ENCODE data around the gene POLDIP3.

The POLDIP3 gene, protein sequence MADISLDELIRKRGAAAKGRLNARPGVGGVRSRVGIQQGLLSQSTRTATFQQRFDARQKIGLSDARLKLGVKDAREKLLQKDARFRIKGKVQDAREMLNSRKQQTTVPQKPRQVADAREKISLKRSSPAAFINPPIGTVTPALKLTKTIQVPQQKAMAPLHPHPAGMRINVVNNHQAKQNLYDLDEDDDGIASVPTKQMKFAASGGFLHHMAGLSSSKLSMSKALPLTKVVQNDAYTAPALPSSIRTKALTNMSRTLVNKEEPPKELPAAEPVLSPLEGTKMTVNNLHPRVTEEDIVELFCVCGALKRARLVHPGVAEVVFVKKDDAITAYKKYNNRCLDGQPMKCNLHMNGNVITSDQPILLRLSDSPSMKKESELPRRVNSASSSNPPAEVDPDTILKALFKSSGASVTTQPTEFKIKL

DNA sequence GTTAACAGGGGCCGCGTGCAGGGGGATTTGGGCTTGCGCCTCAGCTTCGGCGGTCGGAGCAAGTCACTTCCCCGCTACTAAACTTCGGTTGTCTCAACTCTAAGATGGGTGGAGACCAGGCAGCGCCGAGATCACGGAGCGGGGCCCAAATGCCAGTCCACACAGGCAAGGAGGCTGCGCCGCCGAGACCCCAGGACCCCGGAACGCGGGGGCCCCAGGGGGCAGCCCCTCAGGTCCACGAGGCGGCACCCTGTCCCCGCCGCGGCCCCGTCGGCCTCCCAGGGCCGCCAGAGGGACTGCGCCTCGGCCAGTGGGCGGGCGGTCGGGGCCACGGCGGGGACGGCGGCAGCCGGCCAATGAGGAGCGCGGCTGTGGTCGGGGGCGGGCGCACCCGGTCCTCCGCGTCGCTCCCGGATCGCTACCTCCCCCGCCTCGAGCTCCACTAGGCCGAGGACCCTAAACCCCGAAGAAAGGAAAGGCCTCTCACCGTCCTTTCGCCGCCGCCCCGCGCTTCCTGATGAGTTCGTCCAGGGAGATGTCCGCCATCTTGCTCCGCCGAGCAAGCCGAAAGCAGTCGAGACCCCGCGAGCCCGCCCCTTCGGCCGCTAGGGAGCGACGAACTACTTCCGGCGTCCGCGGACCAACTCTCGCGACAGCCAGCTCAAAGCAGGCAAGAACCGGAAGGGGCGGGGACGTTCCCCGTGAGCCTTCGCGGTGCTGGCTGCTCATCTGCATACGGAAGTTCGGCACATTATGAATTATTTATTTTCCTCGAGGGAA, at the start of gene POLDIP3:
Gene POLDIP3, minus strand, starts transcription at position 572 of the 780 bp plus-strand sequence. Its CDS starts 26 bp downstream, at position 546.
- DNase-seq: peak; percentile 97 to 99

DNA sequence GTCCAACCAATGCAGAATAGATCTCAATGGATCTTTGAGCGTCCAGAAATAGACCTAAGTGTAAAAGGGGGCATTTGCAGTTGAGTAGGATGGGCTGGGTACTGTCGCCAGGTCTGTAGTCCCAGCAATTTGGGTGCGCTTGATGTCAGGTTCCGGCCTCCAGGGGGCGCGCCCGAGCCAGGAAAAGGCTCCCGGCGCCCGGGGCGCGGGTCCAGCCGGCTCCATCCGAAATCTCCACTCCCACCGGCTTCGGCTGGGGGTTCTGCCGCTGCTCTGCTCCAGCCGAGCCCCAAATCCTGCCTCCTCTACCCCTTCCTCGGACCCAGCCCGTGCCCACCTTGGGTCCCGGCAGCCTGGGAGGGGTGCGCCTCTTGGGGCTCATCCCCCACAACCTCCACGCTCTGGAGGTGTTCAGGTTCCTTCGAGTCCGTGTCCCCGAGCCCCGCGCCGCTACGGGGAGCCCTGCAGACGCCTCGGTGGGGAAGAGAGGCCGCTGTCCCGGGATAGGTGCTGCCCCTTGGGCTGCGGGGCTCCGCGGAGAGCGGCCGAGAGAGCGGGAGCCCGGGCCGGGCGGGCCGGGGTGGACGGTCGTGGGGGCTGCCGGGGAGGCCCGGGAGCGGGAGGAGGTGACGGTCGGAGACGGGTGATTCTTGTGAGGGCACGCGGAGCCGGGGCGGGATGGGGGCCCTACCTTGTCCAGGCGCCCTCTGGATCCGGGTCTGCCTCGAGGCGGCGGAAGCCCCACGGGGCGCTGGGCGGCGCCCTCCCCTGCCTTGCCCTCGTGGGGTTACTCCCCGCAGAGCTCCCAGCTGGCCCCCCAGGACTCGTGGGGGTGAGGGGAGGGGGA, 47.5 kb upstream of the POLDIP3 start:
- peak; percentile 56 to 94 for DNase-seq

DNA sequence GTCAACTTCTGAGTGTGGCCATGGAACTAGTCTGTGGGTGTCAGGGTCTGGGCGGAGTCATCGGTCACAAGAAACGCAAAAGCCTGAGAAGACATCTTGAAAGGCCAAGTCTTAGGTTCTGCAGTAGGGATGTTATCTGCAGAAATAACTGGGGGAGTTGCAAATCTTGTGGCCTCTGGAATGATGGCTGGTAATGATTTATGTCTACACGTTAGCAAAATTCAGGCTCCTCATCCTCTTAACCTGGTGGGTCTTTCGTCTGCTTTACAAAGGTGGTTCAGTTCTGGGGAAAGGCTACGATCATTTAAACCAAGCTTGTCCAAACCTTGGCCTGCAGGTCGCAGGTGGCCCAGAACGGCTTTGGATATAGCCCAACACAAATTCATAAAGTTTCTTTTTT, 41.9 kb upstream of the POLDIP3 start:
- DNase-seq: peak in 1 of 2 donors; percentile 39

DNA sequence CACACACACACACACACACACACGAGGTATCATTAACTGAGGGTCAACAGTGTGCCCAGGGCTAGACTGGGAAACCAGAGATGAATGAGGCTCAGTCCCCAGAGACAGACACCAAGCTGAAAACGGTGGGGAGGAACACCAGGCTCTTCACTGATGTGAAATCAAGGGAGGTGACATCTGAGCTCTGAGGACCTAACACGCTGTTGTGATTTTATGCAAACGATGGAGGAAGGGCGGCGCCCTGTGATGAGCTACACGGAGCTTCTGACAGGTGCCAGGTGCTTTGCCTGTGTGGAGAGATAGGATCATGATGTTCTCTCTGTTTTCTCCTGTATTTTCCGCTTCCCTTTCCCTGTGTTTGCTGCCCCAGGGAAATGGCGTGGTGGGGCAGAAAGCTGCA, 41.0 kb upstream of the POLDIP3 start:
- no peak for DNase-seq

DNA sequence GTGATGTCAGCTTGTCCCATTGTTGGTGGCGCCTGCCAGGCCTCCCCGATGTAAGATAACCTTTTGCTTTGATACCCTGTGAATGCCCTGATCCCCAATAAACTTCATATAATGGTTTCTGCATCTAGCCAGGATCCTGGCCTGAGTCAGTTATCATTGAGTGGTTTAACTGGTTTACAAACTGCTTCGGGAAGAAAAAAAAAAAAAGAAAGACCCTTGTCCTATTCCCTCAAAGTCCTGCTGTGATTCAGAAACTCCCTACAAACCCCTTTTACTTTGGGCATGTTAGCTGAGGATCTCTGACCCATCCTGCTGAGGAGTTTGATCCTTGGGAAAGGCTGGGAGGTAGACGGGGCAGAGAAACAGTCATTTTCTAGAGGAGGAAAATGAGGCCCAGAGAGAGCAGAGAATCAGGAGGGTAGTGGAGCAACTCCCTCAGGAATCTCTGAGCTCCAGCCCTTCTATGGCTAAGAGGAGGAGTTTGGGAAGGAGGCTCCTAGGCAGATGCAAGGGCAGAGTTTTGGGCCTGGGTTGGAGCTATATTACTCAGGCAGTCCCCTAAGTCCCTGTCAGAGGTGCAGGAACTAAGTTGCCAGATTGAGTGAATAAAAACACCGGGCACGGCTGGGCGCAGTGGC, 39.9 kb upstream of the POLDIP3 start:
- no peak for DNase-seq

DNA sequence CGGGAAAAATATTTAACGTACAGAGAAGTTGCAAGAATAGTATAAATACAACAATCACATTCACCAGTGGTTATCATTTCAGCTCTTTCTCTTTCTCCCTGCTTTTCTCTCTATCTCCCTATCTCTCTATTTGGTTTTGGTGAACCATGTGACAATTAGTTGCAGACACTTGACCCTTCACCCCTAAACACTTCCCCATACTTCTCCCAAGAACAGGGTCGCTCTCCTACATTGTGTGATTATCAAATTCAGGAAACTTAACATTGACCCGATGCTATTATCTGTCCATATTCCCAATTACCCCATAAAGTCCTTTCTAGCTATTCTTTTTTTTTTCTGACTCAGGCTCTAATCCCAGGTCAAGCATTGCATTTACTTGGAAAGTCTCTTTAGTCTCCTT, 39.3 kb upstream of the POLDIP3 start:
- DNase-seq: peak; percentile 36 to 60

DNA sequence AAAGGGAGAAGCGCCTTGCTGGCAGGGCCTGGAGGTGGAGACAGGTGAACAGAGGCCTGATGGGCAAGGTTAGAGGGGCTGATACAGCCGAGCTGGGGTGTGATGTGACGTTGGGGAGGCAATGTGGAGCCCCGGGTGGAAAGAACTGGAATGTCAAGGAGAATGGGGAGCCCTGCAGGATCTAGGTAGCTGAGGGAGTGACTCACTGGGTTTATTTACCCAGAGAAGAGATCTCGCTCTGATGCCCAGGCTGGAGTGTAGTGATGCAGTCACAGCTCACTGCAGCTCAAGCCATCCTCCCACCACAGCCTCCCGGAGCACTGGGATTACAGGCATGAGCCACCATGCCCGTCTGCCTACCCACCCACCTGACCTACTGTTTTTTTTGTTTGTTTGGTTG, 36.5 kb upstream of the POLDIP3 start:
- no peak for DNase-seq

DNA sequence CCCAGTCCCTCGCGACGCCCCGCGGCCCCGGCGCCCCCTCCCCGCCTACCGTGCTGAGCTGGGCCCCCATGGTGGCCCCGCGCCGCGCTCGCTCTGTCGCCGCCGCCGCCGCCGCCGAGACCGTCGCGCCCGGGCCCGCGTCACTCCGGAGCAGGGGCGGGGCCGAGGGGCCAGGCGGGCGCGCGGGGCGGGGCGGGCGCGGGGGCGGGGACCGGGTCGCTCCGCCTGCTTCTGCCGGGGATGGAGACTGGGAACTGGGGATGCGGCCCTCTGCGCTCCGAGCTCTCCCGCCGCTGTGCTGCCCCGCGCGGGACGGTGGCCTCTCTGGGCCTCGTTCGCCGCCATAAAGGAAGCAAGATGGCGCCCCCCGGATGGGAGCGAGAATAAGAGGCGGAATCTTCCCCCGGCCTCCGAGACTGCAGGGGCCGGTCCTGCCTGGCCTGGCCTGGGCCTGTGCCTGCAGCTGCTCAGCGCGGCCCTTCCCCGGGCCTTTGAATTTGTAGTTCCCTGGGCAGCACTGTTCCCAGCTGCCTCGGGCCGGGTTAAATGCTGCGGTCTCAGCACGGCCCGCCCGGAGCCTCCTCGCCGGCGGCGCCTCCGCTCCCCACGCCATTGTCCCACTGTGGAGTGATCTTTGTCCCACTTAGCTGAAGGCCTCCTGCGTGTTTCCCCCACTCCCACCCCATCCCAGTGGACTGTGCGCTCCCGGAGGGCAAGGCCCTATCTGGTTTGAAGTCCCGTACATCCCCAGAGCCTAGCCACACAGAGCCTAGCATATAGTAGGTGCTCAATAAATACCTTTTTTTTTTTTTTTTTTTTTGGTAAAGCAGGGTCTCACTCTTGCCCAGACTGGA, 34.8 kb upstream of the POLDIP3 start, which contains the start of gene CYB5R3:
Gene CYB5R3, minus strand, starts transcription at position 147 of the 854 bp plus-strand sequence. Its CDS starts 77 bp downstream, at position 70.
- DNase-seq: peak; percentile 71 to 74

DNA sequence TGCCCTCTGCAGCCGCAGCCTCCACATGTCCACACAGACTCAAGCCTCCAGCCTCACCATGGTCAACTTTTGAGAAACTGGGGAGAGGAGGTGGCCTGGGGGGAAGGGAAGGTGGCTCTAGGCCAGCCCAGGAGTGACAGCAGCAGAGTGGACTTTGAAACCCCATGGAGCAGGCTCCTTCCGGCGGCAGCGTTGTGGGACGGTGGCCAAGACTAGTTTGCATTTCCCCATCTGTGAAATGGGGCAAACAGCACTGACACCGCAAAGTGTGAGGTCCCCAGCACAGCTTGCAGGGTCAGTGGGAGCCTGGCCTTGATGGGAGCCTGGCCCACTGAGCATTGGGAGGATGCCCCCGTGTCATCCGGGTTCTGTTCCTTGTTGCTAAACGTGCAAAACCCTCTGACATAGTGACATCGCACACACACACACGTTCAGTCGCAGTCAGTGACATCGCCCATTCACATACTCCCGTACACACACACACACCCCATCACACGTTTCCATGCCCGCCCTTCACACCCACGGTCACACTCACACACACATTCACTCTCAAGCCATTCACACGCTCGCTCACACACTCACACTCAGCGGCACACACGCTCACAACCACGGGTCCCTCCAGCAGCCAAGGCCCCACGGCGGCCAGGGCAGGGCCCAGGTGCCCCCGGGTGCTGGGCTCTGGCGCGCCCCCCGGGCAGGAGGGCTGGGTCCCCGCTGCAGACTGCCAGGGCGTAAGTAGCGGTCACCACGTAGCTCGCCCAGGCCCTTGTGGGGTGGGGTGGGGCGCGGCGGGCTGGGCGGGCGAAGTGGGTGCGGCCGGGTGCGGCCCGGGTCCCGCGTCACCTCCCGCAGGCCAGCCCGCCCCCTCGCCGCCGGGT, 33.9 kb upstream of the POLDIP3 start:
- peak; percentile 25 to 57 for DNase-seq

DNA sequence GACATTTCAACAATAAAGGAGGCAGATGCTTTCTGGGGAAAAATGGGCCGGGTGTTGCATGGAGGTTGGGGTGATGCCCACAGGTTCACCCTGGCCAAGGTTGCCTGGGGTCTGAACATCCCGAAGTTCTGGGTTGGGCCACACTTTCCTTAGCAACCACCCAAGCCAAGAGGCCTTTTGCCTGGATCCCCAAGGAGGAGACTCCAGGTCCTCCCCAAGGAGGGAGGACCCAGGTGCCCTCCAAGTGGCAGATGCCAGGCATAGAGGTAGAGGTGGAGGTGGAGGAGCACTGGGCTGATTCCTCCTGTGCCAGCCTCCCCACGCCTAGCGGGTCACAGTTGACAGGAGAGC, 33.3 kb upstream of the POLDIP3 start:
- DNase-seq: no peak

DNA sequence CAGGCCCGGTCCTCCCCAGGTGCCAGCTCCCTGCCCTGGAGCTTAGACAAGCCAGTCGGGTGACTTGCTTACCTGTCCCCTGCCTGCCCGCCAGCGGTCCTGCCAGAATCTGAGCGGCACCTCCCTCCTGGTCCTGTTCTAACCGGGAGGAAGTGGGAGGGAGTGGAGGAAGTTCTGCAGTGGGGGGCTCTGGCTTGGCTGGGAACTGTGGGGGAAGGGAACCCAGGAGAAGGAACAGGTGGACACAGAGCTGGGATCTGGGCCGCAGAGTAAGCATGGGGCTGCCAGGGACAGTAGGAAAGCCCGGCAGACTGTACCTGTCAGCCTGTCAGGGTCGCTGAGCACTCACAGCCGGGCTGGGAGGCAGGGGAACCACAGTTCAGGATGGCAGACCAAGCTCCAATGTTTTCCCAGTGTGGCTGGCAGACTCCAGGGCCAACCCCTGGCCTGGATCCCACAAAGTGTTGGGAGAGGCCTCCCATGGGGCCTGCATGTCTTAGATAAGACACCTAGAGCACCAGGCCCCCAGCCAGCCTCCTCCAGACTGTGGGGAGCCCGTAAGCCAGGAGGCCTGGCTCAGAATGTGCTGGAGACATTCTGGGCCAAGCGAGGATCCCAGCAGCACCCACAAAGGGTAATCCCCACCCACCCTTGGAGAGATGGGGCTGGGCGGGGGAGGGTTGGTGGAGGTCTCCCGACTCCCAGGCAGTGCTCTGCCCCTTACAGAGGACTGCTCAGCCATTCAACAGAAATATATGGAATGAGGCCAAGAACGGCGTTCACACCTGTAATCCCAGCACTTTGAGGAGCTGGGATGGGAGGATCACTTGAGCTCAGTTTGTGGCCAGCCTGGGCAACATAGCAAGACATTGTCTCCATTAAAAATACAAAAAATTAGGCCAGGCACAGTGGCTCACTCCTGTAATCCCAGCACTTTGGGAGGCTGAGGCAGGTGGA, 32.2 kb upstream of the POLDIP3 start:
- no peak for DNase-seq

DNA sequence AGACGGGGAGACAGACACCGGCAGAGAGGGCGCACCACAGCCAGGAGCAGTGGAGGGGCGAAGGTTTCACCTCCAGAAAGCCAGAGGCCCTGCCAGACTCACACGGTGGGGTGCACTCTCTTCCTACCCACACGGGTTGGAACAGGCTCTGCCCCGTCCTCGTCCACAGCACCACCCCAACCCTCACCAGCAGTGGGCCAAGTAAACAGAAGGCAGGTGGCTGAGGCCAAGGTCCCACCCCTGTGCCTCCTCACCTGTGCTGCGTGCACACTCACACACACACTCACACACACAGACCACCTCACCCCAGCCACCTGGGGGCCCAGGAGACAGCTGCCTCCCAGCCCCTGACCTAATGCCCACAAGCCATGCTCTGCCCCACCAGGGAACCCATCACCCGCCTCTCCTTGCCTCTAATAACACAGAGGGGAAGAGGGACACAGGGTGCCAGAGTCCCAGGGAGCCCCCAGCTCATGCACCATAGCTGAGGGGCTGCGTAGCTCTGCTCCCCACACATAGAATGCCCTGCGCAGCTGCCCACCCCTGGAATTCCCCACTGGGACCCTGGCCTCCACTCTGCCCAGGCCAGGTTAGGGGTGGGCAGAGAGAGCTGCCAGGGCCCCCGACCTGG, 31.4 kb upstream of the POLDIP3 start:
- no peak for DNase-seq

DNA sequence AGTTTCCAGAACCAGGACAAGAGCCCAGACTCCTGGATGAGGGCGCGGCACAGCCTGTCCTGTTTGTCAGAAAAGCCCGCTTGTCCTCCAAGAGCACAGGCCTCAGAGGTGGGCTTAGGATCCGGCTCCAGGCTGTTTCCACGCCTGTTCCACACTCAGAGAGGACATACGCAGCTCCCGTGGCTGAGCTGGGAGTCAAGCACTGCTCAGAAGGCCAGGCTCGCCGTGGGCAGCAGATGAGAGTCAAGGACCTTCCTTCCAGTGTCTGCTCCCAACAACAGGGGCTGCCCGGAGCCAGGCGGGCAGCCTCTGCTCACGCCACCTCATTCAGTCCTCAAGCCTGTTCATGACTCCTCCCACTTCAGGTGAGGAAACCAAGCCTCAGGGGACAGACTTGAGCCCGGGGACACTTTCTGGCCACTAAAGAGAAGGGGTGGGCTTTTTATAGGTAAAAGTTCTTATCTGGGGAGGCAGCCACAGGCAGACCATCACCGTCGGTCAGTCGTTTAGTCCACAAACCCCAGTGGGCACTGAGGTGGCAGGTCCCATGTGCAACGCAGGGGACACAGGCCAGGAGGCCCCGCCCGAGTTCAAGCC, 30.8 kb upstream of the POLDIP3 start:
- no peak for DNase-seq

DNA sequence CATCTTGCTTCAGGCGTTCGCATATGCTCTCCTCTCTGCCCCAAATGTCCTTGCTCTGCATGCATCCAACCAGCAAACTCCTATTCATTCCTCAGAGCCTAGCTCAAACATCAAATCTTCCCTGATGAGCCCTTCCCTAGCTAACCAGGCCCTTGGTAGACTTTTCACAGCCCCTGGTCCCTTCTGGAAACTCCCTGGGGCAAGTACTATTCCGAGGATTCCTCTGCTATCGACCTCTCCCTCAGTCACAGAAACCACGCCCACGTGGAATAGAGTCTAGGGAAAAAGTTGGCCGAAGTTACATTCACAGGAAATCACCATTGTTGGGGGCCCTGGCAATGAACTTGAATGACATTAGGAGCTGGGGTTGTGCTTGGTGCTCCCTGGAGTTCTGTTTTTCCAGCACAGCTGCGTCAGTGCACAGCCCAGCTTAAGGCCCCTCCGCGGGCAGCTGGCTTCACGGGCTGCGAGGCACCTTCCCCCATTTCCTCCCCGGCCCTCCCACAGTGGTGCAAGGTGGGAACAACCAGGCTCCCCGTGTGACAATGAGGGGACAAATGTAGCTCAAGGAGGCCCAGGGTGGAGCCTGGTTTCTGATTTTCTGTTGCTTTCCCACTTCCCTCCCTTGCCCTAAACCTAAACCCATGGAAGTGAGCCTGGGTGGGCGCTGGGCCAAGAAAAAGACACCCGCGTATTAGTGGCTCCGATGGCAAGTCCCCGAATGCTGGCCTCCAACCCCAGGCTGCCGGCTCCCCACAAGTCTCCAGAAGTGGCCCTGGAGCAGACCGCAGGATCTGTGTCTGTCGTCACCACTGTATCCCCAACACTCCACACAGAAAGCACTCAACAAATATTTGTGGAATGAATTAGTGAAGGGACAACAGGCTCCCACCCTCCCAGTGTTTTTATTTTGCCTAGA, 30.0 kb upstream of the POLDIP3 start:
- peak; percentile 41 to 85 for DNase-seq

DNA sequence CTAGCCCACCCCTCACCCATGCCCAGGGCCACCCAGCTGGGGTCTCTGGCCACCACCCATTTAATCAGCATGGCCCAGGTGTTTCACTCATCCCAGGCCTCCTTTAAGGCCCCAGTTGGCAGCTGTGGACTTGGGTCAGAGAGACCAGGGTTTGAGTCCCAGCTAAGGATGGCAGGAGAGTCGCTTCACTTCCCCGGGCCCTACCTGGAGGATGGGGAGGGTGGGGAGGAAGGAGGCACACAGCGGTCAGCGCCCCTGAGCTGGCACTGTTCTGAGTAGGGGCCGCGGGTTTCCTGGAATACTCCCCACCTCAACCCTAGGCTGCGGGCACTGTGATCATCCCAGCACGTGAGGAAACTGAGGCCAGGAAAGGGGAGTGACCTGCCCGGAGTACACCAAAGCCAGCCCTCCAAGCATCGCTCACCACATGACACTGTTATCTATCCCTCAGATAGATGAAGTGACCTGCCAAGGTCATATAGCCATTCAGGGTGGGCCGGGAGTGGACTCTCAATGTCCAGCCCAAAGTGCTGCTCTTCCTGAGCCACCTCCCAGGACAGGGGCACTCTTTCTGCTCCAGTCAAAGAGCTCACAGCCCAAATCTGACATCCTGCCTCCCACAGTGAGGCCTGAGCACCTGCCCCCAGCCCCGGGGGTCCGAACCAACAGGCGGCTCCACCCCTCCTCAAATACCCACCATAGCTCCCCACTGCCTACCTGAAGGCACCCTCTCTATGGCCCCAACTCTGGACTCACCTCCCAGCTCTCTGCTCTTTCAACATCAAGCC, 29.1 kb upstream of the POLDIP3 start:
- no peak for DNase-seq
